CD4-positive, CD25-positive, alpha-beta regulatory T cell (primary cell): ENCODE results near the gene SAA2. TPM values are rescaled to one million over a fixed set of nuclear protein-coding genes. Genes with fewer than 3 reads are reported as not detected.
"Not testable (repeated sequence)": the region's sequence is repeated elsewhere in the genome, so short reads cannot be mapped to it uniquely, and the experiment has no call there.

Experiments used
- ATAC-seq, 2 donors: fragments of 150-1000 bp; cut with Tn5 transposase; one replicate each; pipeline ENCODE4 v1.10.0; 2021; ENCODE audit warnings: low read depth in 2 of 2, moderate number of reproducible peaks in 2 of 2, moderate library complexity in 1 of 2
- DNase-seq, 3 donors: peaks; one replicate each; pipeline versions ENCODE4 v3.0.0 to v3.0.0-alpha.2; 2012 to 2022; ENCODE audit warnings: mixed read lengths in 1 of 3
- H3K27ac ChIP-seq: one replicate; pipeline ENCODE4 v1.7.0; 2013; ENCODE audit warnings: mild to moderate bottlenecking, low read length; ENCODE audit not compliant: insufficient read depth, poor library complexity, severe bottlenecking
- H3K27me3 ChIP-seq: one replicate; pipeline ENCODE4 v1.7.0; 2013; ENCODE audit warnings: low read length; ENCODE audit not compliant: control insufficient read depth, insufficient read depth
- H3K36me3 ChIP-seq: one replicate; pipeline ENCODE4 v1.7.0; 2013; ENCODE audit warnings: mild to moderate bottlenecking, low read length, moderate library complexity; ENCODE audit not compliant: control insufficient read depth, insufficient read depth
- H3K4me1 ChIP-seq: 2 replicates; pipeline ENCODE4 v1.7.0; 2013; ENCODE audit warnings: mild to moderate bottlenecking, low read length; ENCODE audit not compliant: insufficient read depth, control insufficient read depth, poor library complexity, severe bottlenecking
- H3K4me3 ChIP-seq: one replicate; pipeline ENCODE4 v1.7.0; 2013; ENCODE audit warnings: low read depth, mild to moderate bottlenecking, low read length, moderate library complexity
- H3K9me3 ChIP-seq, 2 experiments: 1 replicate in 1 of 2; 2 replicates in 1 of 2; pipeline ENCODE4 v1.7.0; 2013; ENCODE audit warnings: low read length in 2 of 2, mild to moderate bottlenecking in 1 of 2, moderate library complexity in 1 of 2; ENCODE audit not compliant: control insufficient read depth in 2 of 2
- H3K27ac Mint-ChIP-seq, 3 donors: one replicate each; pipeline ENCODE4 v1.8.0; 2020 to 2022; ENCODE audit warnings: mild to moderate bottlenecking in 3 of 3, mixed read lengths in 3 of 3, moderate library complexity in 2 of 3
- H3K27me3 Mint-ChIP-seq: one replicate; pipeline ENCODE4 v1.8.0; 2022; ENCODE audit warnings: mild to moderate bottlenecking, mixed read lengths
- H3K36me3 Mint-ChIP-seq: one replicate; pipeline ENCODE4 v1.8.0; 2020; ENCODE audit warnings: mixed read lengths
- H3K4me1 Mint-ChIP-seq, 4 donors: one replicate each; pipeline ENCODE4 v1.8.0; 2020 to 2022; ENCODE audit warnings: mixed read lengths in 4 of 4, mild to moderate bottlenecking in 1 of 4
- H3K4me3 Mint-ChIP-seq, 4 donors: one replicate each; pipeline ENCODE4 v1.8.0; 2020 to 2022; ENCODE audit warnings: mild to moderate bottlenecking in 4 of 4, mixed read lengths in 4 of 4, moderate library complexity in 3 of 4
- H3K9me3 Mint-ChIP-seq, 7 donors: one replicate each; pipeline ENCODE4 v1.8.0; 2020 to 2022; ENCODE audit warnings: mixed read lengths in 7 of 7, mild to moderate bottlenecking in 3 of 7, moderate library complexity in 2 of 7
- polyA plus RNA-seq, 4 donors: library from polyadenylated mRNA; unstranded; fragments of 300-500 nt; fragmentation: Illumina TruSeq; gene quantifications; one replicate each; pipeline ENCODE4 v1.2.3, GENCODE V29; 2021
- total RNA-seq: library from RNA; stranded (reverse); gene quantifications from one replicate; pipeline ENCODE4 v1.2.3, GENCODE V29; 2022

SAA2 gene
- total and polyA plus RNA-seq, 5 donors from 2014 or later: 0.20 to 0.62 TPM; not detected in 3

- no peaks in the 10 kb centered on the region for H3K36me3 Mint-ChIP-seq
- peaks cover 0 to 13% (median 4%) of the 10 kb centered on the region in 4 donors for H3K4me1 Mint-ChIP-seq
- Histone ChIP-seq H3K27me3 (peaks cover 2% of the 10 kb centered on the region), H3K4me1 (no peaks in the 10 kb centered on the region), H3K4me3 (no peak overlapping the region), H3K9me3 (no peaks in the 10 kb centered on the region), H3K36me3 (no peaks in the 10 kb centered on the region), H3K27ac (no peak overlapping the region)
- H3K27me3 Mint-ChIP-seq: peaks cover 13% of the 10 kb centered on the region
- no peaks in the 10 kb centered on the region for H3K9me3 Mint-ChIP-seq
- ATAC-seq: no peak
- H3K4me3 Mint-ChIP-seq: no peak overlapping the region
- DNase-seq: no peak
- no peak overlapping the region for H3K27ac Mint-ChIP-seq
These were observed 15.6 kb upstream of the SAA2 start for GRCh38 chr11:18264035-18264434.

DNA sequence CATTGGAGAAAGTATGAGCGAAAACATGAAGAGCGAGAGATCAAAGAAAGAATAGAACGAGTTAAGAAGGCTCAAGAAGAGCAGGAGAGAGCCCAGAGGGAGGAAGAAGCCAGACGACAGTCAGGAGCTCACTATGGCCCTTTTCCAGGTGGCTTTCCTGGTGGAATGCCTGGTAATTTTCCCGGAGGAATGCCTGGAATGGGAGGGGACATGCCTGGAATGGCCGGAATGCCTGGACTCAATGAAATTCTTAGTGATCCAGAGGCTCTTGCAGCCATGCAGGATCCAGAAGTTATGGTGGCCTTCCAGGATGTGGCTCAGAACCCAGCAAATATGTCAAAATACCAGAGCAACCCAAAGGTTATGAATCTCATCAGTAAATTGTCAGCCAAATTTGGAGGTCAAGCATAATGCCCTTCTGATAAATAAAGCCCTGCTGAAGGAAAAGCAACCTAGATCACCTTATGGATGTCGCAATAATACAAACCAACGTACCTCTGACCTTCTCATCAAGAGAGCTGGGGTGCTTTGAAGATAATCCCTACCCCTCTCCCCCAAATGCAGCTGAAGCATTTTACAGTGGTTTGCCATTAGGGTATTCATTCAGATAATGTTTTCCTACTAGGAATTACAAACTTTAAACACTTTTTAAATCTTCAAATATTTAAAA lies 14.3 kb upstream of the SAA2 start:
- DNase-seq, H3K4me1 ChIP-seq, H3K9me3 Mint-ChIP-seq, H3K4me1 Mint-ChIP-seq, H3K36me3 Mint-ChIP-seq, H3K9me3 ChIP-seq, H3K27ac Mint-ChIP-seq, H3K27me3 ChIP-seq, ATAC-seq, H3K4me3 ChIP-seq, H3K27ac ChIP-seq, H3K36me3 ChIP-seq, H3K4me3 Mint-ChIP-seq: not testable (repeated sequence)
- H3K27me3 Mint-ChIP-seq: peaks cover 13% of the 10 kb centered on the region

DNA sequence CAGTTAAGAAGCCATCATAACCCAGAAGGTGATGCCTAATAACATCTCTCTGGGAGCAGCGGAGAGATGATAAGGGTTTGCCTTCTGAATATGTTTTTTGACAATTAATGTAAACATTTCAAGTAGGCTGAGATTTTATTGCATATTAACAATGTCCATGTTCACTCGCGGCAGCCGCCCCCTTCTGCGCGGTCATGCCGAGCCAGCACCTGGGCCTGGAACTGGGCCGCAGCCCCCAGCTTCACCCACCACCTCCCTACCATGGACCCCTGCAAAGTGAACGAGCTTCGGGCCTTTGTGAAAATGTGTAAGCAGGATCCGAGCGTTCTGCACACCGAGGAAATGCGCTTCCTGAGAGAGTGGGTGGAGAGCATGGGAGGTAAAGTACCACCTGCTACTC lies 13.3 kb upstream of the SAA2 start:
- Histone ChIP-seq H3K4me1 (no peaks in the 10 kb centered on the region), H3K36me3 (no peaks in the 10 kb centered on the region), H3K4me3 (no peak overlapping the region), H3K27ac (no peak overlapping the region), H3K9me3 (no peaks in the 10 kb centered on the region), H3K27me3 (peaks cover 2% of the 10 kb centered on the region)
- Mint-ChIP-seq H3K4me3 (no peak overlapping the region), H3K27me3 (peaks cover 17% of the 10 kb centered on the region), H3K36me3 (no peaks in the 10 kb centered on the region), H3K9me3 (no peaks in the 10 kb centered on the region), H3K4me1 (peaks cover 0 to 7% (median 3%) of the 10 kb centered on the region in 4 donors), H3K27ac (no peak overlapping the region)
- DNase-seq (no peak), ATAC-seq (no peak)

GRCh38 chr11:18259259-18259658 lies 10.8 kb upstream of the SAA2 start:
- Mint-ChIP-seq H3K36me3 (no peaks in the 10 kb centered on the region), H3K27ac (no peak overlapping the region), H3K4me1 (no peaks in the 10 kb centered on the region), H3K27me3 (peaks cover 10% of the 10 kb centered on the region), H3K4me3 (no peak overlapping the region), H3K9me3 (no peaks in the 10 kb centered on the region)
- no peak overlapping the region for H3K4me3 ChIP-seq
- no peak overlapping the region for H3K27ac ChIP-seq
- ATAC-seq (no peak), DNase-seq (no peak)
- H3K9me3 ChIP-seq: no peaks in the 10 kb centered on the region
- H3K4me1 ChIP-seq: no peaks in the 10 kb centered on the region
- no peaks in the 10 kb centered on the region for H3K36me3 ChIP-seq
- peaks cover 6% of the 10 kb centered on the region for H3K27me3 ChIP-seq

DNA sequence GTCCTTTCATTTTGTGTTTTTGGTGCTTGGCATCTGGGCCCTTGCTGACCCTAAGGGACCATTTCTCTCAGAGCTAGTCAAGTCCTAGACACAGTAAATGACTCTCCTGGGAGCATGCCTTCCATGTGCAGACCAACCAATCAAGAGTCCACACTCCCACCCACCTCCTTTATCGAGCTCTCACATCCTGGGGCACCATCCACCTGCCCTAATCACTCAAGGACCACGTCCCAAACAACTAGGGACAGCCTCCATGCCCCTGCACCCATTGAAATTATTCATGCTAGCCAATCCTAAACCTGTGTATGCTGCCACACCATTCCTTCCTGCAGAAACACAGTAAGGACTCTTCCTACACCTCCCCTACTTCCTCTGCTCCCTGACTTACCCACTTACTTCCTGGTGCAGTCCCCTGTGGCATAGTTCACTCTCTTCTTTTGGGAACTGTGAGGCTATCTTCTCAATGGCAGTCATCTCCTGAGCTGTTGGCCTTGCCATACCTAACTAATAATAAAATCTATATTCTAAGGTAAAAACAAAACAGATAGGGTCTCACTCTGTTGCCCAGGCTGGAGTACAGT lies 6.4 kb upstream of the SAA2 start:
- no peaks in the 10 kb centered on the region for H3K9me3 ChIP-seq
- ATAC-seq (no peak), DNase-seq (no peak)
- peak overlapping the region in 1 of 3 donors; percentile 45 for H3K27ac Mint-ChIP-seq
- H3K4me3 Mint-ChIP-seq: no peak overlapping the region
- no peaks in the 10 kb centered on the region for H3K36me3 Mint-ChIP-seq
- H3K27ac ChIP-seq: no peak overlapping the region
- H3K9me3 Mint-ChIP-seq: no peaks in the 10 kb centered on the region
- H3K27me3 ChIP-seq: peaks cover 4% of the 10 kb centered on the region
- no peaks in the 10 kb centered on the region for H3K4me1 ChIP-seq
- no peaks in the 10 kb centered on the region for H3K36me3 ChIP-seq
- H3K4me3 ChIP-seq: no peak overlapping the region
- H3K4me1 Mint-ChIP-seq: no peaks in the 10 kb centered on the region
- H3K27me3 Mint-ChIP-seq: peaks cover 10% of the 10 kb centered on the region

GRCh38 chr11:18253778-18254338 lies 5.4 kb upstream of the SAA2 start:
- Histone ChIP-seq H3K27ac (no peak overlapping the region), H3K9me3 (no peaks in the 10 kb centered on the region), H3K4me1 (no peaks in the 10 kb centered on the region), H3K36me3 (no peaks in the 10 kb centered on the region), H3K27me3 (peaks cover 4% of the 10 kb centered on the region), H3K4me3 (no peak overlapping the region)
- peaks cover 10% of the 10 kb centered on the region for H3K27me3 Mint-ChIP-seq
- no peaks in the 10 kb centered on the region for H3K4me1 Mint-ChIP-seq
- no peak overlapping the region for H3K4me3 Mint-ChIP-seq
- no peak for ATAC-seq
- no peak overlapping the region for H3K27ac Mint-ChIP-seq
- no peaks in the 10 kb centered on the region for H3K9me3 Mint-ChIP-seq
- no peaks in the 10 kb centered on the region for H3K36me3 Mint-ChIP-seq
- no peak for DNase-seq

DNA sequence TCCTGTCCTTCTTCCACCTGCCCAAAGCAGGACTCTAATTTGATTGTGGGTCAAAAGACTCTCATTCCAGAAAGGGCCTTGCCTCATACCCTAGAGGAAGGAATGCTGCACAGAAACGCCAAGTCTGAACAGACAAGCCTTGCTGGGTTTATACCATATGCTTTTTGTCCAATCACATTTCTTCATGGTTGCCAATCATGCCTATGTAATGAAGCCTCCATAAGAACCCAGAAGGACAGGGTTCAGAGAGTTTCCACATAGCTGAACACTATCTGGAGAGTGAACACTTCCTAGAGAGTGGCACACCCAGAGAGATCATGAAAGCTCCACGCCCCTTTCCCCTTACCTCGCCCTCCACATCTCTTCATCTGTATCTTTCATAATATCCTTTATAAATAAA lies 4.8 kb upstream of the SAA2 start:
- Histone ChIP-seq H3K36me3 (no peaks in the 10 kb centered on the region), H3K27me3 (peaks cover 4% of the 10 kb centered on the region), H3K9me3 (no peaks in the 10 kb centered on the region), H3K4me3 (no peak overlapping the region), H3K4me1 (no peaks in the 10 kb centered on the region), H3K27ac (no peak overlapping the region)
- no peak overlapping the region for H3K27ac Mint-ChIP-seq
- H3K4me1 Mint-ChIP-seq: no peaks in the 10 kb centered on the region
- no peaks in the 10 kb centered on the region for H3K9me3 Mint-ChIP-seq
- DNase-seq (peak in 1 of 3 donors; percentile 16), ATAC-seq (no peak)
- peaks cover 10% of the 10 kb centered on the region for H3K27me3 Mint-ChIP-seq
- H3K4me3 Mint-ChIP-seq: no peak overlapping the region
- no peaks in the 10 kb centered on the region for H3K36me3 Mint-ChIP-seq

DNA sequence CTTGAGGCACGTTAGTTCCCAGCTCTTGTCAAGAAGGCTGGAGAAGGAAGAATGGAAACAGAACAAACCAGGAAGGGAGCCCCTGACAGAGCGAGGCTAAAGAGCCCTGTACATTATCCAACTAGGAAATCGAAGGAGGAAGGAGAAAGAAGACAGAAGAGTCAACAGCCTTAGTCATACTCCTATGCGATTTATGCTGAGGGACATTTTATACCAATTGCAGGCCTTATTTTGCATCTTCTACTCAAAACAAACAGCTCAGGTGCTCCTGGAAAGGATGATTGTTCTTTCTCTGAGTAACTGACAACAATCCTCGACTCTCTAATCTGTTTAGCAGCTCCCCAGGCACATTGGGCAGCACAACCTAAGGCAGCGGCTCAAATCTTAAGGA lies 1.3 kb downstream of the SAA2 start:
- H3K36me3 Mint-ChIP-seq, ATAC-seq, H3K27me3 ChIP-seq, H3K4me1 ChIP-seq, H3K36me3 ChIP-seq, DNase-seq, H3K9me3 ChIP-seq, H3K9me3 Mint-ChIP-seq, H3K27ac ChIP-seq, H3K4me3 ChIP-seq: not testable (repeated sequence)
- Mint-ChIP-seq H3K4me3 (peak overlapping the region in 3 of 4 donors; percentile 23 to 84 (median 42)), H3K27ac (peak overlapping the region in 1 of 3 donors; percentile 90), H3K4me1 (peaks cover 11 to 21% (median 15%) of the 10 kb centered on the region in 4 donors), H3K27me3 (peaks cover 10% of the 10 kb centered on the region)
